Neuronal stem cell (in vitro differentiated cells): Measurements from ENCODE around the gene PTPRG.

ENCODE experiments used
- DNase-seq: peaks from one replicate; pipeline ENCODE4 v3.0.0-alpha.2; 2013; ENCODE audit warnings: low spot score
- H2AFZ ChIP-seq: one replicate; pipeline ENCODE4 v1.6.1; 2013; ENCODE audit warnings: mild to moderate bottlenecking, low read length, inconsistent platforms
- H2AK5ac ChIP-seq: 2 replicates; pipeline ENCODE4 v1.6.1; 2013; ENCODE audit warnings: low read depth, mild to moderate bottlenecking, inconsistent platforms, low read length, moderate library complexity, mixed read lengths
- H2BK120ac ChIP-seq: 2 replicates; pipeline ENCODE4 v1.6.1; 2013; ENCODE audit warnings: low read depth, mild to moderate bottlenecking, inconsistent platforms, low read length, moderate library complexity, mixed read lengths
- H2BK12ac ChIP-seq: one replicate; pipeline ENCODE4 v1.6.1; 2013; ENCODE audit warnings: low read length, inconsistent platforms
- H2BK15ac ChIP-seq: 2 replicates; pipeline ENCODE4 v1.6.1; 2013; ENCODE audit warnings: mild to moderate bottlenecking, low read length, inconsistent platforms, mixed read lengths
- H2BK5ac ChIP-seq: one replicate; pipeline ENCODE4 v1.6.1; 2013; ENCODE audit warnings: inconsistent platforms, mild to moderate bottlenecking, low read length, moderate library complexity
- H3K14ac ChIP-seq: one replicate; pipeline ENCODE4 v1.6.1; 2013; ENCODE audit warnings: low read length, inconsistent platforms
- H3K18ac ChIP-seq: 2 replicates; pipeline ENCODE4 v1.6.1; 2013; ENCODE audit warnings: low read length, inconsistent platforms
- H3K23ac ChIP-seq: 2 replicates; pipeline ENCODE4 v1.6.1; 2013; ENCODE audit warnings: low read depth, mild to moderate bottlenecking, mixed read lengths, low read length, inconsistent platforms; ENCODE audit not compliant: poor library complexity
- H3K27ac ChIP-seq: replicated peaks from 3 replicates; pipeline ENCODE4 v1.5.1; 2013; ENCODE audit warnings: low read length, inconsistent platforms
- H3K27me3 ChIP-seq, 3 experiments: 2 replicates each; pipeline ENCODE4 v1.6.1; 2013; ENCODE audit warnings: low read length in 3 of 3, mild to moderate bottlenecking in 2 of 3, inconsistent platforms in 1 of 3, low read depth in 1 of 3, mixed read lengths in 1 of 3, moderate library complexity in 1 of 3; ENCODE audit not compliant: control insufficient read depth in 3 of 3, insufficient read depth in 3 of 3
- H3K36me3 ChIP-seq, 2 donors: replicated peaks in 1 of 2; 2 replicates each; pipeline ENCODE4 v1.6.1; 2013; ENCODE audit warnings: low read length in 2 of 2; ENCODE audit not compliant: control insufficient read depth in 2 of 2, insufficient read depth in 2 of 2
- H3K4ac ChIP-seq: 2 replicates; pipeline ENCODE4 v1.6.1; 2013; ENCODE audit warnings: inconsistent platforms, mild to moderate bottlenecking, low read length, moderate library complexity
- H3K4me1 ChIP-seq, 2 donors: 1 replicate in 1 of 2; 2 replicates in 1 of 2; pipeline ENCODE4 v1.6.1; 2013; ENCODE audit warnings: low read length in 2 of 2, low read depth in 1 of 2; ENCODE audit not compliant: control insufficient read depth in 2 of 2, insufficient read depth in 1 of 2
- H3K4me2 ChIP-seq: one replicate; pipeline ENCODE4 v1.6.1; 2013; ENCODE audit warnings: mild to moderate bottlenecking, low read length, inconsistent platforms; ENCODE audit not compliant: insufficient read depth, poor library complexity, severe bottlenecking
- H3K4me3 ChIP-seq, 2 donors: 2 replicates each; pipeline ENCODE4 v1.5.1; 2013; ENCODE audit warnings: low read length in 2 of 2, mild to moderate bottlenecking in 2 of 2, inconsistent platforms in 1 of 2, moderate library complexity in 1 of 2
- H3K79me1 ChIP-seq: one replicate; pipeline ENCODE4 v1.6.1; 2013; ENCODE audit warnings: low read depth, mild to moderate bottlenecking, inconsistent platforms, low read length, moderate library complexity
- H3K9ac ChIP-seq: one replicate; pipeline ENCODE4 v1.6.1; 2013; ENCODE audit warnings: mild to moderate bottlenecking, low read depth, low read length, inconsistent platforms; ENCODE audit not compliant: poor library complexity
- H3K9me3 ChIP-seq, 2 donors: replicated peaks in 1 of 2; 2 replicates each; pipeline versions ENCODE3 to v1.6.1; 2013; ENCODE audit warnings: low read length in 2 of 2, mild to moderate bottlenecking in 2 of 2, inconsistent platforms in 1 of 2, low read depth in 1 of 2, mixed read lengths in 1 of 2, moderate library complexity in 1 of 2; ENCODE audit not compliant: control insufficient read depth in 2 of 2, insufficient read depth in 1 of 2
- H4K8ac ChIP-seq: one replicate; pipeline ENCODE4 v1.6.1; 2013; ENCODE audit warnings: low read depth, mild to moderate bottlenecking, inconsistent platforms, low read length, moderate library complexity
- H4K91ac ChIP-seq: one replicate; pipeline ENCODE4 v1.6.1; 2013; ENCODE audit warnings: low read length, low read depth, mild to moderate bottlenecking, inconsistent platforms; ENCODE audit not compliant: poor library complexity
- WGBS, 2 donors: extraction: QIAGEN DNeasy Blood & Tissue Kit; methylation state at CpG; one replicate each; pipeline ENCODE4 v1.1.7; 2013; ENCODE audit warnings: missing lambda C conversion rate in 2 of 2, mixed read lengths in 1 of 2; ENCODE audit not compliant: insufficient read length in 2 of 2, insufficient replicate concordance in 1 of 2; ENCODE audit errors: extremely low coverage in 2 of 2; 5-methylcytosine and 5-hydroxymethylcytosine counted together

The PTPRG gene

GRCh38 chr3:61778095-61778494 lies 216.7 kb downstream of the PTPRG start:
- no peak overlapping the region for H2BK12ac ChIP-seq
- H3K4ac ChIP-seq, result no peak overlapping the region
- H2AFZ ChIP-seq, result no peak overlapping the region
- no peak for DNase-seq
- H3K14ac ChIP-seq, result no peak overlapping the region
- no CpG with 5 or more reads among the region's 5 CpGs for WGBS, 2 donors
- H2BK5ac ChIP-seq, result no peak overlapping the region
- no peaks in the 10 kb centered on the region for H3K79me1 ChIP-seq
- no peak overlapping the region for H3K27ac ChIP-seq
- H3K9ac ChIP-seq, result no peak overlapping the region
- H3K4me1 ChIP-seq, result no peaks in the 10 kb centered on the region
- no peak overlapping the region for H3K4me2 ChIP-seq
- H3K18ac ChIP-seq, result no peak overlapping the region
- no peak overlapping the region for H2BK15ac ChIP-seq
- no peak overlapping the region for H4K91ac ChIP-seq
- no peaks in the 10 kb centered on the region for H3K27me3 ChIP-seq
- H3K9me3 ChIP-seq, result no peaks in the 10 kb centered on the region
- H3K36me3 ChIP-seq, result no peaks in the 10 kb centered on the region
- H3K4me3 ChIP-seq, result no peak overlapping the region
- no peak overlapping the region for H2BK120ac ChIP-seq
- no peak overlapping the region for H4K8ac ChIP-seq
- no peak overlapping the region for H2AK5ac ChIP-seq
- no peak overlapping the region for H3K23ac ChIP-seq

DNA sequence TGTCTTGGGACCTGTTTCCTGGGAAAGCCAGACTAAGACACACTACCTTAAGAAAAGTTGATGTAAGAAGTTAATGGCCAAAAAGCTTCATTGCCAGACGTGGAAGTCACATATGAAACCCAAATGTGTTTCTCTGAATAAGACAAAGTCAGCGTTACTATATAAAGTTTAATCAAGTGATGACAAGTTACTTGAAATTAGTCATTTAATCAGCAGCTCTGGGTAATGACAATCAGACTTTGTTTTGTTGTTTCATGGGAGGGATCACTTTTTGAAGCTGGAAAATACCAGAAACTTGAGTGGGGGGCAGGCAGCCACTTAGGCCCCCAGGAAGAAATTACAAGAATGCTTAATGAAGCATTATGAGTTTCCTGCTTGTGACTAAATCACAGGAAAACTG lies 218.6 kb downstream of the PTPRG start:
- no peak overlapping the region for H3K4ac ChIP-seq
- no peak overlapping the region for H3K27ac ChIP-seq
- H3K4me2 ChIP-seq, result no peak overlapping the region
- H4K91ac ChIP-seq, result no peak overlapping the region
- no peak overlapping the region for H2BK15ac ChIP-seq
- H2BK5ac ChIP-seq, result no peak overlapping the region
- H3K27me3 ChIP-seq, result no peaks in the 10 kb centered on the region
- H3K79me1 ChIP-seq, result no peaks in the 10 kb centered on the region
- H2AK5ac ChIP-seq, result no peak overlapping the region
- no peak overlapping the region for H2BK120ac ChIP-seq
- H3K4me3 ChIP-seq, result no peak overlapping the region
- no peak overlapping the region for H3K18ac ChIP-seq
- H3K4me1 ChIP-seq, result peaks cover 0 to 2% of the 10 kb centered on the region in 2 donors
- H3K23ac ChIP-seq, result no peak overlapping the region
- no peak overlapping the region for H2AFZ ChIP-seq
- DNase-seq, result no peak
- no peak overlapping the region for H4K8ac ChIP-seq
- no peak overlapping the region for H3K9ac ChIP-seq
- H2BK12ac ChIP-seq, result no peak overlapping the region
- H3K9me3 ChIP-seq, result no peaks in the 10 kb centered on the region
- H3K14ac ChIP-seq, result no peak overlapping the region
- no CpG with 5 or more reads among the region's 2 CpGs for WGBS, 2 donors
- H3K36me3 ChIP-seq, result no peaks in the 10 kb centered on the region

DNA sequence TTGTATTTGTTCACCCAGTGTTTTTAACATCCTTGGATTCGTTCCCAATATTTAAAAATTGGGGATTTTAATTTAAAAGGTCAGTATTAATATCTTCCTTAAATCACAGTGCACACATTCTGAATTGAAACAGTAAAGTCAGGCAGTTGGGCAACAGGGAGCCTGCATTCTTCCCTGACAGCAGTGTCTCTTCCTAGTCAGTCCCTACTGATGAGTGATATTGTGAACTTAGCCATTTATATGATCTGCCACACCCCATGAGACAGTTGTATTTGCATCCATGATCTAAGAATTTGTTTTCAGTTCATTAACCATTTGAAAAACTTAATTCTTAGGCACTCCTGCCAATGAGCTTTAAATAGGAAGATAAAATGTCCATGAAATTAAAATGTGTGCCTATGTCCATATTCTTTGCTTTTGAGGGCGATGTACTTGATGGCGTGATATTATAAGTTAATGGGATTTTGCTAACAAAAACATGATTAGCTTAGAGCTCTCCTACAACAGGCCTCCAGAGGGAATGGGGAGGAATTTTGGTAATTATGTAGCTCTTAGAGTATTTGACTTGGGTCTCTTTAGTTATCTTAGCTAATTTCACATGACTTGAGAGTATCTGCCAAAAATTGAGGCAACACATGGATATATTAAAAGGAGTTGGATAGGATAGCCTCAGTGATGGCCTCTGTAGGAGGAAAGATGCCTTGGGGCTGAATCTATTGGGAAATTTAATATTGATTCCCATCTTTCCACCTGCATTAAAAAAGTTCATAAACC lies 219.3 kb downstream of the PTPRG start:
- Histone ChIP-seq H2AFZ (no peak overlapping the region), H2BK15ac (no peak overlapping the region), H3K79me1 (no peaks in the 10 kb centered on the region), H3K23ac (no peak overlapping the region), H3K9me3 (no peaks in the 10 kb centered on the region), H3K4ac (no peak overlapping the region), H3K27ac (no peak overlapping the region), H3K27me3 (no peaks in the 10 kb centered on the region), H2BK12ac (no peak overlapping the region), H3K14ac (no peak overlapping the region), H3K4me3 (no peak overlapping the region), H3K9ac (no peak overlapping the region), H2AK5ac (no peak overlapping the region), H4K91ac (no peak overlapping the region), H4K8ac (no peak overlapping the region), H3K4me1 (peaks cover 0 to 2% of the 10 kb centered on the region in 2 donors), H3K18ac (no peak overlapping the region), H3K36me3 (no peaks in the 10 kb centered on the region), H2BK5ac (no peak overlapping the region), H2BK120ac (no peak overlapping the region), H3K4me2 (no peak overlapping the region)
- no peak for DNase-seq
- no CpG with 5 or more reads among the region's 3 CpGs for WGBS, 2 donors

DNA sequence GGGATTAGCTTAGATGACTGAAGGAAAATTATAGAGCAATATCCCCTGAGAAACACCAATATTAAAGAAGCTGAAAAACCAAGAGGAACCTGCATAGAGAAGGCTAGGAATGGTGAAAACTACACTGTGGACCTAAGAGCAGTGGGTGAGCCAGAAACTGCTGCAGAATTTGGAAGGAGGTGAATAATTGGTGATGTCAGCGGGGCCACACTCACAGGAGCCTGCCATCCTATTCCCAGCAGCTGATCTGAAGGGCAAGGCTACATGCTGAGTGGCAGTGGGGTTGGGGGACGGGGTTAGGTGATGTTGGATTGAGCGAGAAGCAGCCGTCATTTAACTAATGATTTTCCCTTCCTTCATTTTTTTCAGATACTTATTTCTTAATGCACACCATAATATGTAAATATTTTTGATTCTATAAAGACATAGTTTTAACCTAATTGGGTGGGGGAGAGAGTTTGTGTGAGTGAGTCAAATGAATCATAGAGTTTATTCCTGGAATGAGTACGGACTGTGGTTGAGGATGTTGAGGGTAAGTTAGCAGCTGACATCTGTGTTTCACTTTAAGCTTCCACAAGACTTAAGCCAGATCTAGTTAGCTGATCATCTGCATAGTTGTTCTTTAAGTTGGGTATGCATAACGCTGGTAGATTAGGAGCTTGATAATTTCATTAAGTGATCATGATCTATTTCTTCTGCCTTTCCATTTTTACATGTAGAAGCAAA lies 222.8 kb downstream of the PTPRG start:
- Histone ChIP-seq H3K23ac (no peak overlapping the region), H3K14ac (no peak overlapping the region), H2BK12ac (no peak overlapping the region), H2BK5ac (no peak overlapping the region), H3K79me1 (no peaks in the 10 kb centered on the region), H3K18ac (no peak overlapping the region), H2BK15ac (no peak overlapping the region), H3K9ac (no peak overlapping the region), H4K91ac (no peak overlapping the region), H3K27ac (no peak overlapping the region), H2AK5ac (no peak overlapping the region), H3K36me3 (no peaks in the 10 kb centered on the region), H3K27me3 (no peaks in the 10 kb centered on the region), H4K8ac (no peak overlapping the region), H3K4ac (no peak overlapping the region), H2AFZ (no peak overlapping the region), H3K4me1 (peaks cover 0 to 2% of the 10 kb centered on the region in 2 donors), H3K4me2 (no peak overlapping the region), H2BK120ac (no peak overlapping the region), H3K9me3 (no peaks in the 10 kb centered on the region), H3K4me3 (no peak overlapping the region)
- no CpG with 5 or more reads among the region's 6 CpGs for WGBS, 2 donors
- DNase-seq, result no peak
